Measurements from ENCODE around the gene CPNE1. TPM values are rescaled to one million over a fixed set of nuclear protein-coding genes. Genes with fewer than 3 reads are reported as not detected.
"Not testable (repeated sequence)": the region's sequence is repeated elsewhere in the genome, so short reads cannot be mapped to it uniquely, and the experiment has no call there.

Gene CPNE1
- 22.5 and 177 TPM in 2 replicates for total RNA-seq

GRCh38 chr20:35664466-35665206, at the start of gene CPNE1, which contains the start of gene RBM12:
Gene CPNE1 (minus strand): TSS chr20:35664900. CDS start chr20:35632923, 31,977 bp downstream.
Gene RBM12 (minus strand): TSS chr20:35664900. CDS start chr20:35655322, 9,578 bp downstream.
- DNase-seq (ENCODE audit: low read depth), result peak; percentile 53
- H3K4me3 ChIP-seq (ENCODE audit: low read depth, low read length), result peak within 1 kb of the TSS; percentile 93
- TF ChIP-seq CTCF (conservative IDR thresholded peaks at IDR 0.05; ENCODE audit: low read depth, low read length), result no peak

GRCh38 chr20:35714127-35714526, 49.4 kb upstream of the CPNE1 start:
- TF ChIP-seq CTCF (conservative IDR thresholded peaks at IDR 0.05; ENCODE audit: low read depth, low read length), result no peak
- DNase-seq (ENCODE audit: low read depth), result no peak
- no peak overlapping the region for H3K4me3 ChIP-seq (ENCODE audit: low read depth, low read length)

- DNase-seq (ENCODE audit: low read depth); H3K4me3 ChIP-seq (ENCODE audit: low read depth, low read length): not testable (repeated sequence)
Observed at GRCh38 chr20:35713120-35713519, 48.4 kb upstream of the CPNE1 start.

- no peak for TF ChIP-seq CTCF (conservative IDR thresholded peaks at IDR 0.05; ENCODE audit: low read depth, low read length)
- DNase-seq (ENCODE audit: low read depth), result no peak
- no peak overlapping the region for H3K4me3 ChIP-seq (ENCODE audit: low read depth, low read length)
Observed at GRCh38 chr20:35711588-35712209, 47.0 kb upstream of the CPNE1 start.

- no peak for DNase-seq (ENCODE audit: low read depth)
- H3K4me3 ChIP-seq (ENCODE audit: low read depth, low read length), result no peak overlapping the region
- no peak for TF ChIP-seq CTCF (conservative IDR thresholded peaks at IDR 0.05; ENCODE audit: low read depth, low read length)
Observed at GRCh38 chr20:35710884-35711587, 46.3 kb upstream of the CPNE1 start.

- no peak for TF ChIP-seq CTCF (conservative IDR thresholded peaks at IDR 0.05; ENCODE audit: low read depth, low read length)
- DNase-seq (ENCODE audit: low read depth), result no peak
- H3K4me3 ChIP-seq (ENCODE audit: low read depth, low read length), result no peak overlapping the region
Observed at GRCh38 chr20:35710039-35710438, 45.3 kb upstream of the CPNE1 start.

GRCh38 chr20:35709259-35709658, 44.6 kb upstream of the CPNE1 start:
- H3K4me3 ChIP-seq (ENCODE audit: low read depth, low read length), result no peak overlapping the region
- TF ChIP-seq CTCF (conservative IDR thresholded peaks at IDR 0.05; ENCODE audit: low read depth, low read length), result no peak
- no peak for DNase-seq (ENCODE audit: low read depth)
